RWPE2 (cell line): Measurements from ENCODE around the gene TGM2.

Experiments
- ATAC-seq: fragments of 200-7000 bp; cut with Tn5 transposase; 3 replicates; pipeline ENCODE4 v1.9.1; 2021; ENCODE audit warnings: low read depth
- DNase-seq: peaks from one replicate; pipeline ENCODE4 v3.0.0-alpha.2; 2020; ENCODE audit warnings: low spot score
- H3K27ac ChIP-seq: fragments of 450-650 bp; 2 replicates; pipeline ENCODE4 v1.5.1; 2017; ENCODE audit warnings: mild to moderate bottlenecking; ENCODE audit not compliant: poor library complexity, severe bottlenecking
- H3K27me3 ChIP-seq: fragments of 250-450 bp; sonication (Bioruptor Pico); 2 replicates; pipeline ENCODE4 v1.5.1; 2021; ENCODE audit warnings: mild to moderate bottlenecking, moderate library complexity; ENCODE audit not compliant: insufficient read depth, poor library complexity, severe bottlenecking
- H3K36me3 ChIP-seq: fragments of 250-450 bp; sonication (Bioruptor Pico); 2 replicates; pipeline ENCODE4 v1.5.1; 2020; ENCODE audit warnings: low read depth, mild to moderate bottlenecking, moderate library complexity
- H3K4me1 ChIP-seq: fragments of 250-450 bp; sonication (Bioruptor Pico); 2 replicates; pipeline ENCODE4 v1.5.1; 2021; ENCODE audit warnings: mild to moderate bottlenecking, moderate library complexity; ENCODE audit not compliant: insufficient read depth, poor library complexity, severe bottlenecking
- H3K4me3 ChIP-seq: fragments of 250-450 bp; sonication (Bioruptor Pico); 2 replicates; pipeline ENCODE4 v1.5.1; 2021; ENCODE audit warnings: mild to moderate bottlenecking, moderate library complexity; ENCODE audit not compliant: severe bottlenecking
- H3K9me3 ChIP-seq: fragments of 250-450 bp; sonication (Bioruptor Pico); 2 replicates; pipeline ENCODE4 v1.5.1; 2021; ENCODE audit warnings: mild to moderate bottlenecking, moderate library complexity; ENCODE audit not compliant: severe bottlenecking
- TF ChIP-seq, protein P1 (sequence below): fragments of 450-650 bp; IDR thresholded peaks from one replicate; pipeline ENCODE4 v1.5.1; 2017; ENCODE audit warnings: mild to moderate bottlenecking, moderate library complexity; ENCODE audit not compliant: poor library complexity, severe bottlenecking

The TGM2 gene

DNA sequence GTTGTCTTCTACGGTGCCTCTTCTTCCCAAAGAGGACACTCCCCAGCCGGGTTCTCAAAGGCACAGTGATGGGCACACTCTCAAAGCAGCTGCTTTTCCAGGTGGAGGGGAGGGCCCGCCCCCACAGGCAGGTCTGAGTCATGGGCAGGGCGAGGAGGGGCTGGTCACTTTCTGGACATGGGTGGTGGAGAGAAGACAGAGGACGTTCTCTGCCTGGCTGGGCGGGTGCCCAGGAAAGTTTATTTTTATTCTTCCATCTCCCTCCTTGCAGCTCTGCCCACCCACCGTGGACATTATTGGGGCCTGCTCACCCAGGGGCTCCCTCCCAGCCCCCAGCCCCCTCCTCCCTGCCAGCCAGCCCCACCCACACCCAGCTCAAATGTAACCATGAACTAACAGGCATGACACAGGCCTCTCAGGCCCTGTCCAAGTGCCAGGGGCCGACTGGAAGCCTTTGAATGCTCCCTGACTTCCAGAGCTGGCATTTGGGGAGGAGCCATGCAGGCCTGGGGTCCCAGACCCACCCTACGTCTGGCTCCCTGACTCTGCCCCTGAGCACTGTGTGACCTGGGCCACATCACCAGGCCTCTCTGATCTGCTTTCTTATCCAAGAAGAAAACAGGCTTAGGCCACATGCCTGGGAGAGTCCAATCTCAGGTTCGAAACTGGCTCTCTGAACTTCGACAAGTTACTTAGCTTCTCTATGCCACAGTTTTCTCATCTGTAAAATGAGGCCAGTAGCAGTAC is 8.0 kb downstream of the TGM2 start:
- DNase-seq: no peak
- Histone ChIP-seq H3K27me3 (no peaks in the 10 kb centered on the region), H3K9me3 (no peaks in the 10 kb centered on the region), H3K4me3 (no peak overlapping the region), H3K27ac (peak overlapping the region; percentile 87), H3K4me1 (peaks cover 30% of the 10 kb centered on the region), H3K36me3 (peaks cover 27% of the 10 kb centered on the region)
- TF ChIP-seq, protein P1, sequence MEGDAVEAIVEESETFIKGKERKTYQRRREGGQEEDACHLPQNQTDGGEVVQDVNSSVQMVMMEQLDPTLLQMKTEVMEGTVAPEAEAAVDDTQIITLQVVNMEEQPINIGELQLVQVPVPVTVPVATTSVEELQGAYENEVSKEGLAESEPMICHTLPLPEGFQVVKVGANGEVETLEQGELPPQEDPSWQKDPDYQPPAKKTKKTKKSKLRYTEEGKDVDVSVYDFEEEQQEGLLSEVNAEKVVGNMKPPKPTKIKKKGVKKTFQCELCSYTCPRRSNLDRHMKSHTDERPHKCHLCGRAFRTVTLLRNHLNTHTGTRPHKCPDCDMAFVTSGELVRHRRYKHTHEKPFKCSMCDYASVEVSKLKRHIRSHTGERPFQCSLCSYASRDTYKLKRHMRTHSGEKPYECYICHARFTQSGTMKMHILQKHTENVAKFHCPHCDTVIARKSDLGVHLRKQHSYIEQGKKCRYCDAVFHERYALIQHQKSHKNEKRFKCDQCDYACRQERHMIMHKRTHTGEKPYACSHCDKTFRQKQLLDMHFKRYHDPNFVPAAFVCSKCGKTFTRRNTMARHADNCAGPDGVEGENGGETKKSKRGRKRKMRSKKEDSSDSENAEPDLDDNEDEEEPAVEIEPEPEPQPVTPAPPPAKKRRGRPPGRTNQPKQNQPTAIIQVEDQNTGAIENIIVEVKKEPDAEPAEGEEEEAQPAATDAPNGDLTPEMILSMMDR: peak; percentile 3
- ATAC-seq: peak; percentile 34

DNA sequence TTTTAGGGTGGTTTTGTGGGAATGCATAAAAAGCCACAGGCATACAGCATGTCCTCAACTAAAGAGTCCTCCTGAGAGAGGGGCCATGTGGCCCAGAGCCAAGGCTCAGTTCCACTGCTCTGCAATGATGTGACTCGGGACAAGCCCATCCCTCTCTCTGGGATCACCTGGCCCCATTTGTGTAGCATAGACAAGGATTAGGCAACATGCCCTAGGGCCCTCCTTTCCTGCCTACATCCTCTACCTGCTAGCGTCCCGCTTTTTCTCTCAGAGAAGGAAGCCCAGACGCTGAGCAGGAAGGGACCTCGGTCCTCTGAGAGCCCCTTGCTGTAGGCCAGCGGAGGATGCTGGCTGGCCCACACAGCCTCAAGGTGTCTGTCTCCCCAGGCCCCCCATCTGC is 8.8 kb downstream of the TGM2 start:
- Histone ChIP-seq H3K9me3 (no peaks in the 10 kb centered on the region), H3K4me1 (peaks cover 34% of the 10 kb centered on the region), H3K4me3 (no peak overlapping the region), H3K36me3 (peaks cover 34% of the 10 kb centered on the region), H3K27me3 (no peaks in the 10 kb centered on the region), H3K27ac (peak overlapping the region; percentile 87)
- TF ChIP-seq, protein P1: no peak
- ATAC-seq (peak; percentile 19), DNase-seq (no peak)

DNA sequence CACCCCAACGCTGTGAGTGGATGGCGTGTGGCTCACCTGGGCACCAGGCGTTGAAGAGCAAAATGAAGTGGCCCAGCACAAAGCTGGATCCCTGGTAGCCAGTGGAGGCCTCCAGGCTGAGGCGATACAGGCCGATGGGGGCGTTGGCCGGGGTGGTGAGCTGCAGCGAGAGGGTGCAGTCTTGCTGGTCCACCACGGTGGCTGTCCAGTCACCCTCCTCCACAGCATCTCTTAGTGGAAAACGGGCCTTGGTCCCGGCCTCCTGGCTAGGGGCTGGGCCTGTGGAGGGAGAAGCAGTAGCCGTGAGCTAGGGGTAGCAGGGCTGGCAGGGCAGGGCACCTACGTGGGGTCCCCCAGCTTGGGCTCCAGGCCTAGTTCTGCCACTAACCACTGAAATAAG is 9.3 kb downstream of the TGM2 start:
- Histone ChIP-seq H3K36me3 (peaks cover 36% of the 10 kb centered on the region), H3K4me3 (no peak overlapping the region), H3K27ac (peak overlapping the region; percentile 87), H3K27me3 (no peaks in the 10 kb centered on the region), H3K4me1 (peaks cover 34% of the 10 kb centered on the region), H3K9me3 (no peaks in the 10 kb centered on the region)
- TF ChIP-seq, protein P1: no peak
- ATAC-seq (no peak), DNase-seq (no peak)

DNA sequence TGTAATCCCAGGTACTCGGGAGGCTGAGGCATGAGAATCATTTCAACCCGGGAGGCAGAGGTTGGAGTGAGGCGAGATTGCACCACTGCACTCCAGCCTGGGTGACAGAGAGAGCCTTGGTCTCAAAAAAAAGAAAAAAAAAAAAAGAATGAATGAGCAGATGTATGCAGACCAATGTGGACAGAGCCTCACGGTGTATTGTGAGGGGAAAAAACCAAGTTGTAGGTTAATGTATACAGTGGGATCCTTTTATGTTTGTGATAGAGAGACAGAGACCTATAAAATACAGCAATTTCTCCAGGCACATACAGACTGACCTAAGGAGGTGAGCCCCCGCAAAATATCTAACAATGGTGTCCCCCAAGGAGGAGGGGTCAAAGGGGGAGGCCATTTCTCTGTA is 11.7 kb downstream of the TGM2 start:
- TF ChIP-seq, protein P1: no peak
- peaks cover 25% of the 10 kb centered on the region for H3K36me3 ChIP-seq
- H3K27me3 ChIP-seq: no peaks in the 10 kb centered on the region
- H3K4me1 ChIP-seq: peaks cover 34% of the 10 kb centered on the region
- H3K4me3 ChIP-seq: no peak overlapping the region
- ATAC-seq (no peak), DNase-seq (no peak)
- peak overlapping the region; percentile 87 for H3K27ac ChIP-seq
- no peaks in the 10 kb centered on the region for H3K9me3 ChIP-seq

DNA sequence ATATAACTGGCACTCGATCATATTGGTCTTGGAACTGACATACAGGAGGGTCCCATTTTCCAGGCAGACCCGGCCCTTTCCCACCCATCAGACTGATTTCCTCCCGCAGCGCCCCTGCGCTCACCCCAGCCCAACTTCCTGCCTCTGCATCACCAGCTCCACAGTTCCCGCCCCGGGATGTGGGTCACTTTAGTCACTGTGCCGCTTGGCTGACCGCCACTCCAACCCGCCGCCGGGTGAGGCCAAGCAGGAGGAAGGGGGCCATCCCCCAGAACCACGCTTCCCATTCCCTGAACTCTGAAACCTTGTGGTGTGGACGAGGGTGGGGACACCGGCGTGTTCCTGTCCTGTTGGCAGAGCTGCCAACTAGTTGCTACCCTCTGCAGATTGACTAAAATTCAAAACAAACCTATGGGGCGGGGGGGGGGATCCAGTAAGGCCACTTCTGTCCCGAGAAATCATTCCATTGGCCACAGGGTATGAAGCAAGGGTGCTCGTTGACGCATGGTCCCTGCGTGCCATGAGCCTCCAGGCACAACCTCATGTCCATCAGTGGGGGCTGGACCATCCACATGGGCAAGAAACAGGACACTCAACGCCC is 12.3 kb downstream of the TGM2 start:
- ATAC-seq: peak; percentile 58
- TF ChIP-seq, protein P1: peak; percentile 22
- Histone ChIP-seq H3K4me3 (no peak overlapping the region), H3K27me3 (no peaks in the 10 kb centered on the region), H3K9me3 (no peaks in the 10 kb centered on the region), H3K36me3 (peaks cover 25% of the 10 kb centered on the region), H3K4me1 (peaks cover 34% of the 10 kb centered on the region), H3K27ac (peak overlapping the region; percentile 87)
- DNase-seq: peak; percentile 98
